DMS114 treated with DMSO at 0.1 percent for 48 hours (cell line): ENCODE measurements around the gene DERL2.
"Not testable (repeated sequence)": the region's sequence is repeated elsewhere in the genome, so short reads cannot be mapped to it uniquely, and the experiment has no call there.

Experiments
- DNase-seq: peaks from one replicate; lab custom pipeline; 2025; ENCODE audit not compliant: unreplicated experiment; lab: John Stamatoyannopoulos, UW

The DERL2 gene

GRCh38 chr17:5438716-5439445 lies 47.1 kb downstream of the DERL2 start, which contains the start of gene C1QBP:
C1QBP (minus strand) TSS chr17:5439155; CDS start chr17:5439073, 82 bp downstream.
- peak; percentile 84 for DNase-seq

GRCh38 chr17:5437721-5438317 lies 48.2 kb downstream of the DERL2 start:
- DNase-seq: no peak

- DNase-seq: not testable (repeated sequence)
Measured at GRCh38 chr17:5435781-5436315, 50.1 kb downstream of the DERL2 start.

GRCh38 chr17:5434984-5435383 lies 51.0 kb downstream of the DERL2 start:
- DNase-seq: no peak

- no peak for DNase-seq
Measured at GRCh38 chr17:5431949-5432556, 53.9 kb downstream of the DERL2 start.

GRCh38 chr17:5431234-5431633 lies 54.7 kb downstream of the DERL2 start:
- DNase-seq: not testable (repeated sequence)

GRCh38 chr17:5430413-5430999 lies 55.5 kb downstream of the DERL2 start:
- DNase-seq: no peak

GRCh38 chr17:5429191-5429887 lies 56.6 kb downstream of the DERL2 start:
- no peak for DNase-seq

- no peak for DNase-seq
Measured at GRCh38 chr17:5425826-5426225, 60.2 kb downstream of the DERL2 start.

- DNase-seq: no peak
Measured at GRCh38 chr17:5424909-5425308, 61.1 kb downstream of the DERL2 start.

- DNase-seq: no peak
Measured at GRCh38 chr17:5422505-5422904, 63.5 kb downstream of the DERL2 start.
